Stimulated activated CD8-positive, alpha-beta memory T cell treated with anti-CD3 and anti-CD28 coated beads, Interleukin-4, amount 100 ng/mL, for 48 hours (primary cell): ENCODE data around the gene ACOT11.

Experiments used
- DNase-seq: peaks from one replicate; pipeline ENCODE4 v3.0.0-alpha.2; 2020

Gene ACOT11

GRCh38 chr1:54652168-54652567 is 104.1 kb downstream of the ACOT11 start:
- DNase-seq, result no peak

GRCh38 chr1:54653036-54653435 is 105.0 kb downstream of the ACOT11 start:
- no peak for DNase-seq

- DNase-seq, result no peak
Observed at GRCh38 chr1:54658164-54658913, 110.3 kb downstream of the ACOT11 start.
